A673 (cell line): Measurements from ENCODE around the gene GAS2L3.

Experiments used
- CTCF ChIP-seq: fragments of 300-800, 200-600 bp; sonication (generic); conservative IDR thresholded peaks from 2 replicates; pipeline ENCODE4 v1.5.1; 2017; ENCODE audit warnings: low read depth, mild to moderate bottlenecking, antibody characterized with exemption, low read length, moderate library complexity, mixed read lengths
- EZH2 ChIP-seq: fragments of 200-600 bp; sonication (generic); IDR thresholded peaks from 2 replicates; pipeline ENCODE4 v1.6.1; 2017; ENCODE audit warnings: borderline replicate concordance, low read depth, mild to moderate bottlenecking, mixed read lengths, antibody characterized with exemption, low read length; ENCODE audit not compliant: poor library complexity, severe bottlenecking

GRCh38 chr12:100591979-100592378, 18.5 kb downstream of the GAS2L3 start:
- TF ChIP-seq CTCF: no peak
- no peak for TF ChIP-seq EZH2
